PC-9 (cell line): ENCODE data around the gene EZH2. TPM values are rescaled to one million over a fixed set of nuclear protein-coding genes. Genes with fewer than 3 reads are reported as not detected.

Experiments
- BruUV-seq: library from RNA; stranded (reverse); fragments of 400-500 nt; replicated peaks from 2 replicates; lab custom pipeline; 2021; lab: Mats Ljungman, UMichigan
- CTCF ChIA-PET: fragments of 300-600 bp; sonication (Branson Sonifier 250); formaldehyde crosslinking; loops from one replicate; lab custom pipeline; 2022; ENCODE audit warnings: antibody characterized with exemption; lab: Charles Lee
- POLR2A ChIA-PET: fragments of 300-600 bp; sonication (Branson Sonifier 250); formaldehyde crosslinking; loops from one replicate; lab custom pipeline; 2022; ENCODE audit warnings: antibody characterized with exemption; ENCODE audit not compliant: unreplicated experiment; lab: Charles Lee
- DNase-seq, 2 experiments: peaks; one replicate each; pipeline versions ENCODE4 v3.0.0 to v3.0.0-alpha.2; 2015 to 2022; ENCODE audit warnings: mixed read lengths in 1 of 2
- H2AFZ ChIP-seq: fragments of 200-600 bp; sonication (generic); 2 replicates; pipeline ENCODE4 v1.8.1; 2017; ENCODE audit warnings: antibody characterized with exemption
- H3F3A ChIP-seq: fragments of 200-600 bp; sonication (generic); 2 replicates; pipeline ENCODE4 v1.8.1; 2017; ENCODE audit warnings: antibody characterized with exemption, mild to moderate bottlenecking, low read depth; ENCODE audit not compliant: insufficient read depth
- H3K27ac ChIP-seq: fragments of 200-600 bp; sonication (generic); 2 replicates; pipeline ENCODE4 v1.6.1; 2016; ENCODE audit warnings: mixed run types
- H3K27me3 ChIP-seq: fragments of 200-600 bp; sonication (generic); 2 replicates; pipeline ENCODE4 v1.6.1; 2016; ENCODE audit warnings: low read depth, mixed run types; ENCODE audit not compliant: insufficient read depth
- H3K36me3 ChIP-seq: fragments of 200-600 bp; sonication (generic); 2 replicates; pipeline ENCODE4 v1.6.1; 2016; ENCODE audit warnings: low read depth, mixed run types
- H3K4me1 ChIP-seq: fragments of 200-600 bp; sonication (generic); replicated peaks from 2 replicates; pipeline ENCODE4 v1.6.1; 2016; ENCODE audit warnings: mixed run types; ENCODE audit not compliant: insufficient read depth
- H3K4me2 ChIP-seq: fragments of 200-600 bp; sonication (generic); 2 replicates; pipeline ENCODE4 v1.6.1; 2017; ENCODE audit warnings: mixed run types
- H3K4me3 ChIP-seq: fragments of 200-600 bp; sonication (generic); 2 replicates; pipeline ENCODE4 v1.6.1; 2016; ENCODE audit warnings: mixed run types
- H3K79me2 ChIP-seq: fragments of 200-600 bp; sonication (generic); 2 replicates; pipeline ENCODE4 v1.6.1; 2017; ENCODE audit warnings: low read depth, mixed run types
- H3K9me2 ChIP-seq: fragments of 200-600 bp; sonication (generic); 2 replicates; pipeline ENCODE4 v1.8.1; 2017; ENCODE audit warnings: mild to moderate bottlenecking; ENCODE audit not compliant: insufficient read depth
- H3K9me3 ChIP-seq: fragments of 200-600 bp; sonication (generic); 2 replicates; pipeline ENCODE4 v1.8.1; 2016; ENCODE audit warnings: low read depth; ENCODE audit not compliant: insufficient read depth
- H4K20me1 ChIP-seq: fragments of 200-600 bp; sonication (generic); 2 replicates; pipeline ENCODE4 v1.8.1; 2017; ENCODE audit not compliant: insufficient read depth
- CTCF ChIP-seq: fragments of 200-600 bp; sonication (generic); conservative IDR thresholded peaks from 2 replicates; pipeline ENCODE4 v1.6.1; 2017; ENCODE audit warnings: mixed run types, antibody characterized with exemption, mild to moderate bottlenecking, moderate library complexity
- EZH2 ChIP-seq: fragments of 200-600 bp; sonication (generic); IDR thresholded peaks from 2 replicates; pipeline ENCODE4 v1.8.0; 2017; ENCODE audit warnings: antibody characterized with exemption, low read depth
- intact Hi-C: fragments of 100-400 bp; cut with micrococcal nuclease; formaldehyde crosslinking; loops from one replicate; pipeline ENCODE4 v1.10.0; 2022; ENCODE audit not compliant: unreplicated experiment
- total RNA-seq: library from RNA; stranded (reverse); gene quantifications from 2 replicates; pipeline ENCODE4 v1.2.3, GENCODE V29; 2021

The EZH2 gene
- total RNA-seq, 1 experiment from 2014 or later: 48.6 TPM

GRCh38 chr7:148882841-148883265 lies 1.2 kb downstream of the EZH2 start:
- Histone ChIP-seq H3K27me3 (no peaks in the 10 kb centered on the region), H3K36me3 (no peaks in the 10 kb centered on the region), H3K4me3 (peak overlapping the region; percentile 88), H3F3A (peaks cover 4% of the 10 kb centered on the region; the same call in 1 of the 2 replicates), H3K79me2 (peaks cover 59% of the 10 kb centered on the region), H2AFZ (peak overlapping the region; percentile 85), H3K9me3 (no peaks in the 10 kb centered on the region), H4K20me1 (0 out of 2 replicates have a peak, but pooled peaks cover 5% of the 10 kb centered on the region), H3K9me2 (no peaks in the 10 kb centered on the region), H3K27ac (peak overlapping the region; percentile 16), H3K4me2 (peak overlapping the region; percentile 74), H3K4me1 (peaks cover 14% of the 10 kb centered on the region)
- ChIA-PET POLR2A (interaction anchor here (0.8 kb wide), 1 partner anchor 58 kb away, joined by 3 read pairs; no protein-coding TSS in a partner anchor), CTCF (interaction anchor here (0.6 kb wide), 1 partner anchor 426 kb away, joined by 3 read pairs; no protein-coding TSS in a partner anchor)
- TSS peak; percentile 46 for BruUV-seq
- intact Hi-C loops: loop anchor here (2.0 to 5.0 kb wide), 2 partner anchors 80 to 104 kb away; no protein-coding TSS in a partner anchor
- no peak for DNase-seq
- TF ChIP-seq EZH2: no peak

- Histone ChIP-seq H3K27ac (no peak overlapping the region; the same call in 1 of the 2 replicates), H4K20me1 (0 out of 2 replicates have a peak, but pooled peaks cover 5% of the 10 kb centered on the region), H3K36me3 (no peaks in the 10 kb centered on the region), H3K27me3 (no peaks in the 10 kb centered on the region), H3K9me2 (no peaks in the 10 kb centered on the region), H3K79me2 (peaks cover 66% of the 10 kb centered on the region), H3K9me3 (no peaks in the 10 kb centered on the region), H3K4me2 (peak overlapping the region; percentile 74), H3F3A (peaks cover 6% of the 10 kb centered on the region; the same call in 1 of the 2 replicates), H3K4me3 (peak overlapping the region; percentile 88; the same call in 1 of the 2 replicates), H3K4me1 (peaks cover 14% of the 10 kb centered on the region), H2AFZ (no peak overlapping the region)
- ChIA-PET POLR2A (no interaction called here), CTCF (no interaction called here)
- no peak for DNase-seq
- BruUV-seq: no TSS peak
- TF ChIP-seq EZH2 (no peak), CTCF (no peak)
- intact Hi-C loops: loop anchor here (2.0 to 5.0 kb wide), 2 partner anchors 81 to 105 kb away; no protein-coding TSS in a partner anchor
Observed at GRCh38 chr7:148882192-148882591, 1.9 kb downstream of the EZH2 start.

- intact Hi-C loops: no loop called here
- H3K27ac ChIP-seq: no peak overlapping the region
- H3K9me3 ChIP-seq: no peaks in the 10 kb centered on the region
- H3K9me2 ChIP-seq: no peaks in the 10 kb centered on the region
- H3K4me2 ChIP-seq: no peak overlapping the region
- H3K27me3 ChIP-seq: no peaks in the 10 kb centered on the region
- DNase-seq: no peak
- no peaks in the 10 kb centered on the region for H3K36me3 ChIP-seq
- H3K4me1 ChIP-seq: peaks cover 14% of the 10 kb centered on the region
- peaks cover 3% of the 10 kb centered on the region; the same call in 1 of the 2 replicates for H3F3A ChIP-seq
- no peak overlapping the region for H2AFZ ChIP-seq
- CTCF ChIA-PET: no interaction called here
- no TSS peak for BruUV-seq
- TF ChIP-seq EZH2: no peak
- no peak for TF ChIP-seq CTCF
- H4K20me1 ChIP-seq: 0 out of 2 replicates have a peak, but pooled peaks cover 5% of the 10 kb centered on the region
- POLR2A ChIA-PET: no interaction called here
- peaks cover 98% of the 10 kb centered on the region for H3K79me2 ChIP-seq
- H3K4me3 ChIP-seq: no peak overlapping the region
Observed at GRCh38 chr7:148878317-148878716, 5.8 kb downstream of the EZH2 start.
